ENCODE results near the gene BICDL2. TPM values are rescaled to one million over a fixed set of nuclear protein-coding genes. Genes with fewer than 3 reads are reported as not detected.

The BICDL2 gene
- total RNA-seq, 2 donors from 2014 or later, result 0.30 TPM; not detected in 1

DNA sequence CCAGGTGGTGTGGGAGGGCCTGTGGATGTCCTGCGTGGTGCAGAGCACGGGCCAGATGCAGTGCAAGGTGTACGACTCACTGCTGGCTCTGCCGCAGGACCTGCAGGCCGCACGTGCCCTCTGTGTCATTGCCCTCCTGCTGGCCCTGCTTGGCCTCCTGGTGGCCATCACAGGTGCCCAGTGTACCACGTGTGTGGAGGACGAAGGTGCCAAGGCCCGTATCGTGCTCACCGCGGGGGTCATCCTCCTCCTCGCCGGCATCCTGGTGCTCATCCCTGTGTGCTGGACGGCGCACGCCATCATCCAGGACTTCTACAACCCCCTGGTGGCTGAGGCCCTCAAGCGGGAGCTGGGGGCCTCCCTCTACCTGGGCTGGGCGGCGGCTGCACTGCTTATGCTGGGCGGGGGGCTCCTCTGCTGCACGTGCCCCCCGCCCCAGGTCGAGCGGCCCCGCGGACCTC is 23.2 kb downstream of the BICDL2 start:
- Mint-ChIP-seq H3K4me1 (ENCODE audit: low read depth) (peaks cover 10% of the 10 kb centered on the region), H3K27me3 (ENCODE audit: low read depth) (peaks cover 1% of the 10 kb centered on the region), H3K36me3 (ENCODE audit: insufficient read depth in 2 of 2) (no peaks in the 10 kb centered on the region), H3K4me3 (no peak overlapping the region), H3K9me3 (no peaks in the 10 kb centered on the region), H3K27ac (no peak overlapping the region)
- no peak for DNase-seq
- no peak for ATAC-seq (replicated peaks in 1 of 2)

DNA sequence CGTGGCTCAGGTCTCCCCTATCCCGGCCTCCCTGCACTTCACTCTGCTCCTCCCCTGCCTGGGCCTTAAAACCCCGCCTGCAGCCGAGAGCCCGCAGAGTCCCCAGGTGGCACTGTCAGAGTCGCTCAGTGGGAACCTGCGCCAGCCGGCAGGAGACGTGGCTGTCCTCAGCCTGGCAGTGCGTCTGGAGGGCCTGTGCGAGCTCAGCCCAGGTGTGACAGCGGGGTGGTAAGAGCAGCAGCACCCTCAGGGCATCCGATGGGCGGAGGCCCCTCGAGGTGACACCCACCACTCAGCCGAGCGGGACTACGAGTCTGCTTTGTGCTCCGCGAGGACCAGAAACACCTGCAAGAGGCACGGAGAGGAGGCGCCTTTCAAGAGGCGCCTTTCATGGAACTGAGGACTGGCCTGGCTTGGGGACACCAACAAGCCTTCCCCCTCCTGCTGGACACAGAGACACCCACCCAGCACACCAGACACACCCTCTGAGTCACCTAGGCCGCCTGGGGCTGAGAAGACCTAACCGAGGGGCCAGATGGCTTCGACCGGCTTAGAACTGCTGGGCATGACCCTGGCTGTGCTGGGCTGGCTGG is 23.8 kb downstream of the BICDL2 start, which contains the start of gene CLDN9:
Gene CLDN9, plus strand, starts transcription at position 96 of the 593 bp plus-strand sequence. Its CDS starts 440 bp downstream, at position 536.
- Mint-ChIP-seq H3K4me3 (no peak within 1 kb of the TSS), H3K27me3 (ENCODE audit: low read depth) (no peaks in the 10 kb centered on the region), H3K27ac (no peak within 1 kb of the TSS), H3K9me3 (no peaks in the 10 kb centered on the region), H3K4me1 (ENCODE audit: low read depth) (peaks cover 10% of the 10 kb centered on the region), H3K36me3 (ENCODE audit: insufficient read depth in 2 of 2) (no peaks in the 10 kb centered on the region)
- DNase-seq (no peak), ATAC-seq (replicated peaks in 1 of 2) (no peak)

DNA sequence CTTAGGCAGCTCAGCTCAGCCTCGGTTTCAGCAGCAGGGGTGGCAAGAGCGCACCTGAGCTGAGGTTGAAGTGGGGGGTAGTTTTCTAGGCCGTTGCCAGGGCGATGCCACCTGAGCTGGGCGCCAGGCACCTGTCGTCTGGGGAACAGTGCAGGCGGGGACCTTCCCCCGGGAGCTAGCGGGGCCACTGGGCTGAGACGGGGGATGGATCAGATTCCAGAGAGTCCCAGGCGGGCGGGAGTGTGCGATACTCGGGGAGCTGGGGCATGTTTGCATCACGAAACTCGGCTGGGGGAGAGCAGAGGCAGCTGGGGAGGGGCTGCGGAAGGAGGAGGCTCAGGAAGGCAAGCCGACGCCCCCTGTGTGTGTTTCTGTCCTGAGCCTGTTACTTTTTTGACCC is 24.5 kb downstream of the BICDL2 start:
- Mint-ChIP-seq H3K4me1 (ENCODE audit: low read depth) (peaks cover 16% of the 10 kb centered on the region), H3K36me3 (ENCODE audit: insufficient read depth in 2 of 2) (no peaks in the 10 kb centered on the region), H3K27ac (no peak overlapping the region), H3K9me3 (no peaks in the 10 kb centered on the region), H3K4me3 (no peak overlapping the region), H3K27me3 (ENCODE audit: low read depth) (peaks cover under 1% of the 10 kb centered on the region)
- DNase-seq, result no peak
- ATAC-seq (replicated peaks in 1 of 2), result no peak

DNA sequence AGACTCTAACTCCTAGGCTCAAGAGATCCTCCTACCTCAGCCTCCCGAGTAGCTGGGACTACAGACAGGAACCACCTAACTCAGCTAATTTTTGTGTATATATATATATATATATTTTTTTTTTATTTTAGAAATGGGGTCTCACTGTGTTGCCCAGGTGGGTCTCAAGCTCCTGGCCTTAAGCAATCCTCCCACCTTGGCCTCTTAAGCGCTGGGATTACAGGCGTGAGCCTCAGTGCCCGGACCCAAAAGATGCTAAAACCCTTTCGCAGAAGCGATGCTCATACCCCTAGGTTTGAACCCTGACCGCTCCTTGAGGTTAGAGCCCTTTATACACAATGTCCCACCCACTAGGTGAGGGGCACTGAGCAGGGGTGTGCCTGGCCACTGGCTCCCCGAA is 26.2 kb downstream of the BICDL2 start:
- no peak overlapping the region for H3K4me3 Mint-ChIP-seq
- no peaks in the 10 kb centered on the region for H3K36me3 Mint-ChIP-seq (ENCODE audit: insufficient read depth in 2 of 2)
- H3K9me3 Mint-ChIP-seq, result no peaks in the 10 kb centered on the region
- H3K4me1 Mint-ChIP-seq (ENCODE audit: low read depth), result peaks cover 21% of the 10 kb centered on the region
- peaks cover 8% of the 10 kb centered on the region for H3K27me3 Mint-ChIP-seq (ENCODE audit: low read depth)
- no peak overlapping the region for H3K27ac Mint-ChIP-seq
- ATAC-seq (replicated peaks in 1 of 2) (no peak), DNase-seq (no peak)

DNA sequence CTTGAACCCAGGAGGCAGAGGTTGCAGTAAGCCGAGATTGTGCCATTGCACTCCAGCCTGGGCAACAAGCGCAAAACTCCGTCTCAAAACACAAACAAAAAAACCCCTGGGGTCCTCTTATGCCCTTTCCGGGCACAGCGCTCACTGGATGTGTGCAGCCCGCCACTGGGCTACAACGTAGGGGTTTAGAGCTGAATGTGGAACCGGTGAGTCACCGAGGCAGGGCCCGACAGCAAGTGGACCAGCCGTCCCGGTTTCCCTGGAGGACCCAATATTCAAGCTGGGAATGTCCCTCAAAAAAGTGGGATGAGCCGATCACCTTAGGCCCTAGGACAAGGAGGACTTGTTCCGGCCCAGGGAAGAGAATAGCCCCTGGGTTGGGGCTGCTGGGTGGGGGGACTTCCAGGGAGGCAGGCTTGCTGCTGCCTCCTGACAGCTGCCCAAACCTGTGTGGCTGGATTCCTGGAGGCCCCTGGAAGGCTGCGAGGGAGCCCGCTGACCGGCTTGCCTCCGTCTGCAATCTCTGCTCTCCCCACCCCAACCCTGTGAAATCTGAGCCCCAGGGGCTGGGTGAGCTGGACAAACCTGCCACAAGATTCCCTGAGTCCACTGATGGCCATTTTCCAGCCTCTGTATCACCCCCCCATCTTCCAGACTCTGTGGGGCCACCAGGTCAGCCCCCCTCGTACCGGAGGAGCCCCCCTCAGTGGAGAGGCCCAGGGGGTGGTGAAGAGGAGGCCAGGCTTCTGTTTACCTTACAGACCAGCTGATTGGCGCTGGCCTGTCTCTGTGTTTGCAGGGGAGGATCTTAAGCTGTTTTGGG is 27.0 kb downstream of the BICDL2 start:
- H3K9me3 Mint-ChIP-seq, result no peaks in the 10 kb centered on the region
- peaks cover 8% of the 10 kb centered on the region for H3K27me3 Mint-ChIP-seq (ENCODE audit: low read depth)
- H3K4me1 Mint-ChIP-seq (ENCODE audit: low read depth), result peaks cover 21% of the 10 kb centered on the region
- DNase-seq, result no peak
- H3K36me3 Mint-ChIP-seq (ENCODE audit: insufficient read depth in 2 of 2), result no peaks in the 10 kb centered on the region
- no peak overlapping the region for H3K27ac Mint-ChIP-seq
- no peak overlapping the region for H3K4me3 Mint-ChIP-seq
- no peak for ATAC-seq (replicated peaks in 1 of 2)

DNA sequence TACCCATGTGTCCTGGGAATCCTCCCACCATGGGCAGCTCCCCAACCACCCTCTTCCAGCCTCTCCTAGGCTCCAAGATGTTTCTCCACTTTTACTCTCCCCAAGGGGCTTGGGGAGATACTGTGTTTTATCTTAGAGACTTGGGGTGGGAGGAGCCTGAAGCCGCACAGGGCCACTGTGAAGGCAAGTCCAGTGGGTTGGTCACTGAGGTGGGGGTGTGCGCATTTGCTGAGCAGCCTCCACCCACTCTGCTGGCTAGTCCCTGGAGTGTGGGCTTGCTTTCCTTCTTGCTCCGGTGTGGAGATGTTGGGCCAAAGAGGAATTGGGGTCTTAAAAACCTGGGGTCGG is 28.1 kb downstream of the BICDL2 start:
- Mint-ChIP-seq H3K4me1 (ENCODE audit: low read depth) (peaks cover 21% of the 10 kb centered on the region), H3K4me3 (peak overlapping the region in 1 of 2 donors; percentile 57), H3K27ac (no peak overlapping the region), H3K36me3 (ENCODE audit: insufficient read depth in 2 of 2) (no peaks in the 10 kb centered on the region), H3K9me3 (no peaks in the 10 kb centered on the region), H3K27me3 (ENCODE audit: low read depth) (peaks cover 8% of the 10 kb centered on the region)
- ATAC-seq (replicated peaks in 1 of 2) (no peak), DNase-seq (no peak)

DNA sequence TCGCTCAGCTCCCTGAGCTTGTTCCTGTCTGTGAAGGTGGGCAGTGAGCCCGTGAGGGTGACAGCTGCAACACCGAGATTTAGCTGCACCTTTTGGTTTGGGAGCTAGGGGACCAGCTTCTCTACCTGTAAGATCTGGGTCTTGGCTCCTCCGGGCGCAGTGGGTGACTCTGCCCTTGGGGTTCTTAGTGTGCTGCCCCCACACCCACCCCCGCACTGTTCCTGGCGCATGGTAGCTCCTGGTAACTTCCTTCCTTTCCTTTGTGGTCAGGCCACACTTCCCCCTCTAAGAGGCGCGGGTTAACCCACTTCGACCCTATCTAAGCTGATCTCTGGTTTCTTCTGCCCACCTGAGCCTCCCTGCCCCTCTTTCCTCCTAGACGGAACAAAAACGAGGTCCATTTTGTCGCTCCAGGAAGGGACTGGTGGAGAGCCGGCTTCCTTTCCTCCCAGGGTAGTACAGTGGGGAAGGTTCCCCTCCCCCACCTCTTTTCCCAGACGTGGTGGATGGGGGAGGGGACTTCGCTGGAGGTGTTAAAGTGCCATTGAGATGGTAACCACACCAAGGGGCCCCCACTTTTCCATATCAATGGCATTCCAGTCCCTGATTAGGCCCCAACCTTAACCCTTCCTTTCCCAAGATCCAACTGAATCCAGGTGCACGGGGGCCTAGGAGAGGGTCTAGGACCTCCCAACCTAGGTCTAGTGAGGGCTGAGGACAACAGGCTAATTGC is 28.6 kb downstream of the BICDL2 start:
- Mint-ChIP-seq H3K36me3 (ENCODE audit: insufficient read depth in 2 of 2) (no peaks in the 10 kb centered on the region), H3K27me3 (ENCODE audit: low read depth) (peaks cover 8% of the 10 kb centered on the region), H3K9me3 (no peaks in the 10 kb centered on the region), H3K4me3 (peak overlapping the region; percentile 8 to 57), H3K4me1 (ENCODE audit: low read depth) (peaks cover 21% of the 10 kb centered on the region), H3K27ac (no peak overlapping the region)
- ATAC-seq (replicated peaks in 1 of 2), result no peak
- no peak for DNase-seq

DNA sequence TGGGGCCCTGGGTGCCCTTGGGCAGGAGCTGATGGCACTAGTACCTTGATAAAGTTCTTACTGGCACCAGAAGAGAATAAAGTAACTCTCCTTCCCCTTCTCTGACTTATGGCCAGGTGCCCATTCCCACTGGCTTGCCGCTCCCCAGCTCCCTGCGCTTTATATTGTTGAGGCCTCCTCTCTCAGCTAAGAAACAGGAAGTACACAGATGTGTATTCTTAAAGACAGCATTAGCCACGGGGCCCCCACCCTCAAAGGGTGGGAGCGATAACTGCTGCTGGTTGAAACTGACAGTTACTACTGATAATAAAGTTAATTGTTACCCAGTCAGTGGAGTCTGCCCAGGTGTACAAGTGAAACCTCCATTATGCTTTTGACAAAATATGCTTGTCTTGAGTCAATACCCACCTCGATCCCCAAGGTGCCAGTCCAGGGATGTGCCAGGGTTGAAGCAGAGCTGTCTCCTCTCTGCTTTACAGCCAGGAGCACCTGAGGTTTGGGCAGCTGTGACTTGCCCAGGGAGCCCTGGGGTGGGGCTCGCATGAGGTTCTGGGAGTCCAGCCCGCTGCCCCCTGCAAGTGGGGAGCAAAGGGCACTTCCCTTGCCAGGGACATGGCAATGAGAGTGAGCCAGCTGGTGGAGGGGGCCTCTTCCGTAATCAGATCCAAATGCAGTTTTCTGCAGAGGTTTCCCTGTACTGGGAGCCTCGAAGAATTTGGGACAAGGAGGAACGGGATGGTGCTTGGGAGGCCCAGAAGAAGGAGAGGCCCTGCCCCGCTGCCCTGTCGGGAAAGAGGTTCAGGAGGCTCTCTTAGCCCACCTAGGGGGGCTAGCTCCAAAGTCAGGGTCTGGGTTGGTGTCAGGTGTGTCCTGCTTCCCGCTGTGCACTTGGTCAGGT is 29.4 kb downstream of the BICDL2 start:
- Mint-ChIP-seq H3K4me1 (ENCODE audit: low read depth) (peaks cover 21% of the 10 kb centered on the region), H3K9me3 (no peaks in the 10 kb centered on the region), H3K27me3 (ENCODE audit: low read depth) (peaks cover 8% of the 10 kb centered on the region), H3K27ac (no peak overlapping the region), H3K4me3 (no peak overlapping the region), H3K36me3 (ENCODE audit: insufficient read depth in 2 of 2) (no peaks in the 10 kb centered on the region)
- no peak for DNase-seq
- no peak for ATAC-seq (replicated peaks in 1 of 2)

DNA sequence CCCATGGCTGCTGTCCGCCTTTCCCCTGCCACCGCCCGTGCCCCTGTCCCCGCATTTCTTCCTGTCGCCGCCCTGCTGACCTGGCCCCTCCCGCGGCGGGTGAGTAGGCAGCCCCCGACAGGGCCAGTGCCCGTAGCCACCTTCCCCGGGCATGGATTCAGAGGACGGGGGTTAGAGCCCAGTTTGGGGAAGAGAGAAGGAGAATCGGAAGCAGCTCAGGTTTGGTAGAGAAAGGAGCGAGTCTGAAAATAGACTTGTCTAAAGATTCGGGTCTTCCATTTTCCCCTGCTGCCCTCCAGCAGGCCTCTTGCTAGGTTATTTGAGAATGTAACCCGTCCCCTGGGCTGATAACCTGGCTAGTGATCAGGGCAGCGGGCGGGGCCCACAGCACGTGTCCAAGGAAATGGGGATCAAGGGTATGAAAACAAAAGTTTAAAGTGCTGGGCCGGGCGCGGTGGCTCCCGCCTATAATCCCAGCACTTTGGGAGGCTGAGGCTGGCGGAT is 31.9 kb downstream of the BICDL2 start:
- Mint-ChIP-seq H3K27me3 (ENCODE audit: low read depth) (peaks cover 8% of the 10 kb centered on the region), H3K4me1 (ENCODE audit: low read depth) (peaks cover 21% of the 10 kb centered on the region), H3K4me3 (peak overlapping the region; percentile 59 to 78), H3K9me3 (no peaks in the 10 kb centered on the region), H3K27ac (no peak overlapping the region), H3K36me3 (ENCODE audit: insufficient read depth in 2 of 2) (no peaks in the 10 kb centered on the region)
- ATAC-seq (replicated peaks in 1 of 2) (no peak), DNase-seq (peak in 1 of 2 donors; percentile 19)

DNA sequence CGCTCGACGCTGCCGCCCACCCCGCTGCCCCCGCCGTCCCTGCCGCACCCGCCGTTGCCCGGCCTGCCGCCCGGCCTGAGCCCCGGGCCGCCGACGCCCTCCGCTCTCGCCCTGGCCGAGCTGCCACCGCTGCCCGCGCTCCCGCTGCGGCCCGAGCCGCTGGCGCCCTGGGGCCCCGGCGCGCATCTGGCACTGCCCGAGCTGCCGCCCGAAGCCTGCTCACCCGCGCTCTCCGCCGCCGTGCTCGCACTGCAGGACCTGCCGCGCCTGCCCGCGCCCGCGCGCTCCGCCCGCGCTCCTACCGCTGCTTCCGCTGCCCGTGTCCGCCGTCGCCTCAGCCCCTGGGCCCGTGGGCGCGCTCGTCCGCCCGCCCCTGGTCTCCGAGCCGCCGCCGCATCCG is 32.4 kb downstream of the BICDL2 start:
- Mint-ChIP-seq H3K9me3 (no peaks in the 10 kb centered on the region), H3K27me3 (ENCODE audit: low read depth) (peaks cover 8% of the 10 kb centered on the region), H3K4me3 (peak overlapping the region; percentile 59 to 78), H3K36me3 (ENCODE audit: insufficient read depth in 2 of 2) (no peaks in the 10 kb centered on the region), H3K4me1 (ENCODE audit: low read depth) (peaks cover 21% of the 10 kb centered on the region), H3K27ac (no peak overlapping the region)
- peak; percentile 36 to 38 for DNase-seq
- peak; percentile 23 to 30 for ATAC-seq (replicated peaks in 1 of 2)

DNA sequence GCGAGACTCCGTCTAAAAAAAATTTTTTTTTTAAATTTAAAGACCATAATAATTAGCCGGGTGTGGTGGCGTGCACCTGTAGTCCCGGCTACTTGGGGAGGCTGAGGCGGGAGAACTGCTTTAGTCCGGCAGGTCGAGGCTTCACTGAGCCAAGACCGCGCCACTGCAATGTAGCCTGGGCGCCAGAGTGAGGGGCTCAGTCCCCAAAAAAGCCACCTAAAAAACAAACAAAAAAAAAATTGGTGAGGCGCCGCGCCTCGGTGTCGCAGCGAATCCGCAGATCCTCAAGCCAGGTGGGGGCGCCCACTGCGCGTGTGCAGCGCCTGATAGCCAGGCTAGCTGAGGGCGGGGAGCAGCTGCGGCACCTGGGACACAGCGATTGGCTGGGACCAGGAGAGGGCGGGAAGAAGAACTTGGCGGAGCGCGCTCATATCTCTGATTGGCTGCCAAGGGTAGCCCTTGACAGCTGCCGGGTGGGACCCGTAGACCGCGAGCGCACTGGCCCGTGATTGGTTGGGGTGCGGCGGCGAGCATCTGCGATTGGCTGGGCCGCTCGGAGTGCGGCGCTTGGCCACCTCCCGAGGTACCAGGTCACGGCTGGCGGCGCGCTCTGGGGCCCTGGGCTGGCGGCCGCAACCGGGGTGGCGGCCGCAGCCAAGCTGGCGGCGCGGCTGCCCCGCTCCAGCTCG is 33.0 kb downstream of the BICDL2 start:
- Mint-ChIP-seq H3K27me3 (ENCODE audit: low read depth) (peaks cover 8% of the 10 kb centered on the region), H3K27ac (no peak overlapping the region), H3K4me1 (ENCODE audit: low read depth) (peaks cover 20% of the 10 kb centered on the region), H3K36me3 (ENCODE audit: insufficient read depth in 2 of 2) (no peaks in the 10 kb centered on the region), H3K9me3 (no peaks in the 10 kb centered on the region), H3K4me3 (peak overlapping the region; percentile 64 to 79)
- ATAC-seq (replicated peaks in 1 of 2), result peak; percentile 99
- DNase-seq, result peak; percentile 97 to 99

DNA sequence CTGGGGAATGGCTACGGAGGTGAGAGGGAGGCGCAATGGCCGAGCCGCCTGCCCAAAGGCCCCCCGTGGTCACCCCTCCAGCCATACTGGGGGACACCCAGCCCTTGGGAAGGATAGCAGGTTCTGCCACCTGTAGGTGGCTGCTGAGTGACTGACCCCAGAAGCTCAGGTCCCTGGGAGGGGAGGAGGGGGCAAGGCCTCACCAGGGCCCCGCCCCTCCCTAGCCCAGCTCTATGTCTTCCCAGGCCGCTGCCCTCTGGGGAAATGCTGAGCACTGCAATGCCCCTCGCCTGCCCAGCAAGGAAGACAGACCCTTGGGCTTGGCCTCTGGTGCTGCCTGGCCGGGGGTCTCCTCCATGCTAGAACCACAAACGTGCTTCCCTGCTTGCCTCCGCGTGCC is 35.4 kb downstream of the BICDL2 start:
- Mint-ChIP-seq H3K36me3 (ENCODE audit: insufficient read depth in 2 of 2) (no peaks in the 10 kb centered on the region), H3K4me3 (no peak overlapping the region), H3K4me1 (ENCODE audit: low read depth) (no peaks in the 10 kb centered on the region), H3K27me3 (ENCODE audit: low read depth) (no peaks in the 10 kb centered on the region), H3K9me3 (no peaks in the 10 kb centered on the region), H3K27ac (no peak overlapping the region)
- DNase-seq (no peak), ATAC-seq (replicated peaks in 1 of 2) (no peak)

Data from activated T-cell treated with anti-CD3 and anti-CD28 coated beads, Interleukin-2, amount 50 U/mL, for 72 hours (primary cell).